Measurements from ENCODE around the gene SH3RF3. TPM values are rescaled to one million over a fixed set of nuclear protein-coding genes. Genes with fewer than 3 reads are reported as not detected.

The SH3RF3 gene
- total RNA-seq, 2 donors from 2014 or later: 37.4 to 61.7 TPM

- Histone ChIP-seq H3K9me3 (no peaks in the 10 kb centered on the region), H3K27ac (peak overlapping the region in 1 of 2 donors; percentile 21), H3K4me1 (ENCODE audit: control insufficient read depth in 1 of 2, low read depth in 2 of 2) (peaks cover 62 to 94% of the 10 kb centered on the region in 2 donors), H3K27me3 (replicated peaks; ENCODE audit: insufficient read depth) (no peaks in the 10 kb centered on the region), H3K36me3 (no peaks in the 10 kb centered on the region), H3K4me3 (no peak overlapping the region)
- ATAC-seq (ENCODE audit: insufficient number of reproducible peaks, low FRiP score, low read depth) (no peak), DNase-seq (ENCODE audit: low spot score) (no peak)
- TF ChIP-seq CTCF (IDR thresholded peaks at IDR 0.05): no peak
Measured at GRCh38 chr2:109168716-109169115, 39.7 kb downstream of the SH3RF3 start.

- no peak for ATAC-seq (ENCODE audit: insufficient number of reproducible peaks, low FRiP score, low read depth)
- peak overlapping the region; percentile 90 to 99 for H3K27ac ChIP-seq
- TF ChIP-seq CTCF (IDR thresholded peaks at IDR 0.05): no peak
- no peaks in the 10 kb centered on the region for H3K9me3 ChIP-seq
- H3K4me3 ChIP-seq: no peak overlapping the region
- no peaks in the 10 kb centered on the region for H3K27me3 ChIP-seq (replicated peaks; ENCODE audit: insufficient read depth)
- peaks cover 54 to 94% of the 10 kb centered on the region in 2 donors for H3K4me1 ChIP-seq (ENCODE audit: control insufficient read depth in 1 of 2, low read depth in 2 of 2)
- no peaks in the 10 kb centered on the region for H3K36me3 ChIP-seq
- DNase-seq (ENCODE audit: low spot score): no peak
Measured at GRCh38 chr2:109170645-109171044, 41.6 kb downstream of the SH3RF3 start.

GRCh38 chr2:109171444-109172334 lies 42.7 kb downstream of the SH3RF3 start:
- H3K4me1 ChIP-seq (ENCODE audit: control insufficient read depth in 1 of 2, low read depth in 2 of 2): peaks cover 44 to 92% of the 10 kb centered on the region in 2 donors
- peak overlapping the region; percentile 37 for H3K4me3 ChIP-seq
- peak; percentile 77 for DNase-seq (ENCODE audit: low spot score)

GRCh38 chr2:109172556-109173105 lies 43.6 kb downstream of the SH3RF3 start:
- Histone ChIP-seq H3K4me1 (ENCODE audit: control insufficient read depth in 1 of 2, low read depth in 2 of 2) (peaks cover 40 to 95% of the 10 kb centered on the region in 2 donors), H3K4me3 (peak overlapping the region; percentile 37), H3K27ac (peak overlapping the region; percentile 90 to 99), H3K27me3 (replicated peaks; ENCODE audit: insufficient read depth) (no peaks in the 10 kb centered on the region), H3K36me3 (no peaks in the 10 kb centered on the region), H3K9me3 (no peaks in the 10 kb centered on the region)
- no peak for TF ChIP-seq CTCF (IDR thresholded peaks at IDR 0.05)
- no peak for DNase-seq (ENCODE audit: low spot score)
- ATAC-seq (ENCODE audit: insufficient number of reproducible peaks, low FRiP score, low read depth): no peak

More at GRCh38 chr2:109171444-109172334, 42.7 kb downstream of the SH3RF3 start:
- H3K27me3 ChIP-seq (replicated peaks; ENCODE audit: insufficient read depth): no peaks in the 10 kb centered on the region
- H3K36me3 ChIP-seq: no peaks in the 10 kb centered on the region
- ATAC-seq (ENCODE audit: insufficient number of reproducible peaks, low FRiP score, low read depth): peak; percentile 62
- H3K9me3 ChIP-seq: no peaks in the 10 kb centered on the region
- H3K27ac ChIP-seq: peak overlapping the region; percentile 90 to 99
- TF ChIP-seq CTCF (IDR thresholded peaks at IDR 0.05): peak; percentile 67

All from thoracic aorta (tissue), 2 donors.